ENCODE results near the gene NABP2.

Gene NABP2

DNA sequence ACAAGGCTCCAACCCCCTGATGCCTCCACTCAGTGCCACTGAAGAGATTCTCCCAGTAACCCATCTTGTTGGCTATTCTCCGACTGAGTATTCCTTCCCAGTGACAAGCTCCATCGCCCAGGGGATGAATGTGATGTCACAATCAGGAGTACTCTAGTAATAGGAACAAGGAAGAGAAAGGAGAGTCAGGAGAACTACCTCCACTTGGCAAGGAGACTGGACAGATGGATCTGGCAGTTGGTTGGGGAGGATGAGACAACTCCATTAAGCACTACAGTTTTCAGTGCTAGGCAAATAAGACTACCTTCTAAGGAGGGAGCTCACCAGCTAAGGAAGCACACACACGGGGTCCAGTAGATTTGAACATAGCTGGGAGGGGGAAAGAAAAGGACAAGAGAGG, 7.7 kb upstream of the NABP2 start:
- no peak for DNase-seq

- no peak for DNase-seq
Measured at GRCh38 chr12:56219840-56220239, 4.3 kb upstream of the NABP2 start.

GRCh38 chr12:56220611-56221231, 3.4 kb upstream of the NABP2 start:
- DNase-seq = peak; percentile 73 to 80

GRCh38 chr12:56221232-56221756, 2.8 kb upstream of the NABP2 start:
- DNase-seq = no peak

DNA sequence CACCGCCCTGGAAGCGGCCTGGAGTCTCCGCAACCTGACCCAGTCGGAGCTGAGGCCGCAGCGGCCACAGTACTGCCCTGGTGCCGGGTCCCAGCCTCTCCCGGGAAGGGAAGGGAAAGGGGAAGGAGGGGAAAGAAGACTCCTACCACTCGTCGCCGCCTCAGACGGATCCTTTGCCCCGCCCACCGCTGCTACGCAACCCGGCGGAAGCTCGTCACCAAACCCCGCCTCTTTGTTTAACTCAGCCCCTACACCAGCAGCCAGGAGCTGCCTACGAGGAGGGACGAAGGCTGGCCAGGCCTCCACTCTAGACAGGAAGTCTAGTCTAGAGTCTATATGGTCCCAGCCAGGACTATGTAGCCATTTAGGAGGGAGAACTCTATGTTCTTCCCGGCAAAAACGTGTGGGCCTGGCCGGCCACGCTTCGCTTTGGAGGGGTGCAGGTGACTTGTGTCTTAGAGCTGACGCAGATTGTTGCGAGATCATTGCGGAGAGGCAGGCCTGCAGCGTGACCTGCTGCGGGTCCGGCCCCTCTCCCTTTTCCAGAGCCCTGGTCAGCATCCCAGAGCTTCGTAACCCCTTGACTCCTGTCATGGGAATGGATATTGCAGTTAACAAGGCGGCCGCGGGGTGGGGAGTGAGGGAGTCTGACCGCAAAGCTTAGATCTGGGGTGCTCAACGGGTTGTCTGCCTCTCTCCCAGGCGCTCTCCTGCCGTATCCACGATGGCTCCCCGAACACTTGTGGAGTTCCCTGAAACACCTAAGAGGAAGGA, 2.2 kb upstream of the NABP2 start, which contains the start of gene RNF41:
Gene RNF41 (minus strand): TSS at position 166 of the 774 bp plus-strand sequence. CDS start 7,875 bp downstream, outside the sequence.
- peak; percentile 97 for DNase-seq

DNA sequence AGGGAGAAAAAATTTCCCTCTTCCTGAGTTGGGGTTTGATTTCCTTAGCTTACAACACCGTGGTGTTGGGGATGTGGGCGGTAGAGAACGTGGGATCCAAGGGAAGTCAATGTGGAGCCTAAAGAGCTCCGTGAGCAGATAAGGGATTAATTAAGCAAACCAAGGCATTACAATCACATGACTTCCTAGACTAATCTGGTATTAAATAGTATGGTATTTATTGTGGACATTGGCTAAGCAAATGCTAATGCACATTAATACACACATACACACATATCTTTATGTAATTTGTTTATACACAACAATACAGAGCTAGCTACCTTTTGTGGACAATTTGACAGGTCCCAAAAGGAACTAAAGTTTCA, 1.6 kb upstream of the NABP2 start:
- DNase-seq = peak in 1 of 2 experiments; percentile 39

DNA sequence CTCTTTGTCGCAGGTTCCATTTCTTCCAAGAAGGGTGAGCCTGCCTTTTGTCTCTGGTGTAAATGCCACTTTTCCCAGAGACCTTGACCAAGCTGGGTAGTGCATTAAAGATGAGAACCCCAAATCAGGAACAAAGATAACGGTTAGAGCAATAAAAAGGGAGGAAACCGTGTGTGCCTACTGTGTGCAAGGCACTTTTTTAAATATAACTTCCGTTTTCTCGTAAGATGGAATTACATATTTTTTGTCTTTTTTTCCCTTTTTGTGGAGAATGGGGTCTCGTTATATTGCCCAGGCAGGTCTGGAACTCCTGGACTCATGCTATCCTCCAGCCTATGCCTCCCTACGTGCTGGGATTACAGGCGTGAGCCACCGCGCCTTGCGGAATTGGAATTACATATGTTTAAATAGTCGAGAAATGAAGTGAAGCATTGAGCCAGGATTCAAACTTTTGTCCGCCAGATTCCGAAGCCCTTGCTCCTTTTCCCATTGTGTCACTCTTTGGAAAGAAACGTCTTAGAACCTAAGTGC, 506 bp upstream of the NABP2 start:
- DNase-seq = peak in 1 of 2 experiments; percentile 41

DNA sequence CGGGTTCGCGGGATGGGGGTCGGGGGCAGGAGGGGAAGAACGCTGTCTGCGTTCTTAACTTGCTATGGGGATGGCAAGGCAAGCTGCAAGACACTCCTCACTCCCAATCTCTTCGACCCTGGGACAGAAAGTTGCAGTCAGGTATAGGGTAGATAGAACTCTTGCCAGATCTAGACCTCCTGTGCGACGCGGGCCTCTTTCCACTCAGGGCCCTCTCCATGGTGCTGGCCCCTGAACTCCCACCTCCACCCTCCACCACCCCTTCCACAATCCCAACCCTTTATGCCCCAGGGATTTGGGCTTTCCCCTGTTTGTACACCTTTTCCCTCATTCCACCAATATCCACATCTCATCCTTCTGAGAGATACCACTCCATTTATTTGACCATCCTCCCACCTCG, 812 bp downstream of the NABP2 start:
- no peak for DNase-seq

DNA sequence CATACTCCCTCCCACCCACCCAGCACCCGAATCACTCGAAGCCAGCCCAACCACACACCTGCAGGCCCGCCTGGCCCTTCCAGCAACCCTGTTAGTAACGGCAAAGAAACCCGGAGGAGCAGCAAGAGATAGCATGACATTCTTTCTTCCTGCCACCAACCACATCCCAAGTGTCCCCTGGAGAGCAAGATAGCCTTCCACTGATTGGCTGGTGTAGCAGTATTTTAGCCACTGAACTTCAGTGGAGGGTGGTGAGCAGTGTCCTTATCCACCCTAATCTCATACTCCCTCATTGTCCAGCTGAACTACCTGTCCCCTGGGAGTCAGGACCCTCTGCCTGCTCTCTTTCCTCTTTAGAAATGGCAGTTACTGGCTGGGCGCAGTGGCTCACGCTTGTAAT, 4.9 kb downstream of the NABP2 start:
- no peak for DNase-seq

- peak in 1 of 2 experiments; percentile 14 for DNase-seq
Measured at GRCh38 chr12:56229916-56230431, 5.8 kb downstream of the NABP2 start, which contains the start of gene SLC39A5. Gene SLC39A5 (plus strand): TSS chr12:56230051. CDS start chr12:56231275, 1,224 bp downstream.

GRCh38 chr12:56230432-56231183, 6.5 kb downstream of the NABP2 start:
- no peak for DNase-seq

DNA sequence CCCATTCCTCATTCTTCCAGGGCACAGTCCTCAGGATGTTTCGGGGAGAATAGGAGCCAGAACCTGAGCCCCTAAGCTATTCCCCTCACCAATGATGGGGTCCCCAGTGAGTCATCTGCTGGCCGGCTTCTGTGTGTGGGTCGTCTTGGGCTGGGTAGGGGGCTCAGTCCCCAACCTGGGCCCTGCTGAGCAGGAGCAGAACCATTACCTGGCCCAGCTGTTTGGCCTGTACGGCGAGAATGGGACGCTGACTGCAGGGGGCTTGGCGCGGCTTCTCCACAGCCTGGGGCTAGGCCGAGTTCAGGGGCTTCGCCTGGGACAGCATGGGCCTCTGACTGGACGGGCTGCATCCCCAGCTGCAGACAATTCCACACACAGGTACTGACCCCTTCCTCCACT, 7.0 kb downstream of the NABP2 start:
- no peak for DNase-seq

DNA sequence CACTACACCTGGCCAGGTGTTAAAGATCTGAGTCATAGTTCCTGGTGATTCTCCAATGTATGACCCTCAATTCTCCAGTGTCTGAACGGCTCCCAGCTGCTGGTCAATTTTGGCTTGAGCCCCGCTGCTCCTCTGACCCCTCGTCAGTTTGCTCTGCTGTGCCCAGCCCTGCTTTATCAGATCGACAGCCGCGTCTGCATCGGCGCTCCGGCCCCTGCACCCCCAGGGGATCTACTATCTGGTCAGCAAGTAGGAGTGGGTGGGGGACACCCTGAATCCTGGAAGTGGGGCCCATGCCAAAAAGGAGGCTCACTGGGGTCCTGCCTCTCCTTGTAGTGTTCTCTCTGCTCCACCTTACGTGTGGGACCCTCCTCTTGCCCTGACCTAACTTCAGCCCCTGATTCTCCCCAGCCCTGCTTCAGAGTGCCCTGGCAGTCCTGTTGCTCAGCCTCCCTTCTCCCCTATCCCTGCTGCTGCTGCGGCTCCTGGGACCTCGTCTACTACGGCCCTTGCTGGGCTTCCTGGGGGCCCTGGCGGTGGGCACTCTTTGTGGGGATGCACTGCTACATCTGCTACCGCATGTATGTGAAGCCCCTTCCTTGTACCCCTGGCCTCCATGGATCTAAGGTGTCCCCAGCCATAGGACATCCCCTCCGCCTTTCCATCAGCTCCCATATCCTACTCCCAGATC, 10.7 kb downstream of the NABP2 start:
- no peak for DNase-seq

DNA sequence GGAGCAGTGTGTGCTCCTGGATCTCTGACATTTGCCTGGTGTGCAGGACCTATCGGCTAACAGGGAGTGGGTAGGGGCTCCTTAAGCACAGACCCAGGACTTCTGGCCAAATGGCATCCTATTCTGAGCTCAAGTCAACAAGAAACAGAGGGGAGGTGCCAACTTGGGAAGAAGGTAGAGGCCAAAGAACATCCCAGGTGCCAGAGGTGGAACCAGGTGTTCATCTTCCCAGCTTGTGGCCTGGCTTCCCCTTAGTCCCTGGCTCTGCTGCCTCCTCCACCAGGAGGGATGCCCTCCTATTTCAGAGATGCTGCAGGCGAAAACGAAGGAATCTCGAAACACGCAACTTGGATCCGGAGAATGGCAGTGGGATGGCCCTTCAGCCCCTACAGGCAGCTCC, 11.9 kb downstream of the NABP2 start:
- DNase-seq = no peak

DNA sequence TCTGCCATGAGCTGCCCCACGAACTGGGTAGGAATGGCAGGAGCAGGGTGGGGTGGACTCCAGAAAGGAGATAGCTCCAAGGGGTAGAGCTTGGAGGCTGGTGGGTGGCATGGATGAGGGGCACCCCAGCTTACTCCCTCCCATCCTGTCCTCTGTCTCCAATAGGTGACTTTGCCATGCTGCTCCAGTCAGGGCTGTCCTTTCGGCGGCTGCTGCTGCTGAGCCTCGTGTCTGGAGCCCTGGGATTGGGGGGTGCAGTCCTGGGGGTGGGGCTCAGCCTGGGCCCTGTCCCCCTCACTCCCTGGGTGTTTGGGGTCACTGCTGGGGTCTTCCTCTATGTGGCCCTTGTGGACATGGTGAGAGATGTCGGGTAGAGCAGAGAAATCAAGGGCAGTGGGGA, 12.8 kb downstream of the NABP2 start:
- no peak for DNase-seq

DNA sequence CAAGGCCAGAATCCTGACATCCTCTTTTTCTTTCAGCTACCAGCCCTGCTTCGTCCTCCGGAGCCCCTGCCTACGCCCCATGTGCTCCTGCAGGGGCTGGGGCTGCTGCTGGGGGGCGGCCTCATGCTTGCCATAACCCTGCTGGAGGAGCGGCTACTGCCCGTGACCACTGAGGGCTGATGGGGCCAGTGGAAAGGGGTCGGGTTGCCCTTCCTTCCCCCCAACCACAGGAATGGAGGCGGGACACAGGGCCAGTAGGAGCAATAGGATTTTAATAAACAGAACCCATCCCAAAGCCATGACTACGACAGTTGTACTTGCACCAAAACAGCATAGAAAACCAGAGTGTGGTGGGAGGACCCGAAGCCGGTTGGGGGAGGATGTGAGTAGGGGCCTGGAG, 13.4 kb downstream of the NABP2 start:
- DNase-seq = no peak

DNA sequence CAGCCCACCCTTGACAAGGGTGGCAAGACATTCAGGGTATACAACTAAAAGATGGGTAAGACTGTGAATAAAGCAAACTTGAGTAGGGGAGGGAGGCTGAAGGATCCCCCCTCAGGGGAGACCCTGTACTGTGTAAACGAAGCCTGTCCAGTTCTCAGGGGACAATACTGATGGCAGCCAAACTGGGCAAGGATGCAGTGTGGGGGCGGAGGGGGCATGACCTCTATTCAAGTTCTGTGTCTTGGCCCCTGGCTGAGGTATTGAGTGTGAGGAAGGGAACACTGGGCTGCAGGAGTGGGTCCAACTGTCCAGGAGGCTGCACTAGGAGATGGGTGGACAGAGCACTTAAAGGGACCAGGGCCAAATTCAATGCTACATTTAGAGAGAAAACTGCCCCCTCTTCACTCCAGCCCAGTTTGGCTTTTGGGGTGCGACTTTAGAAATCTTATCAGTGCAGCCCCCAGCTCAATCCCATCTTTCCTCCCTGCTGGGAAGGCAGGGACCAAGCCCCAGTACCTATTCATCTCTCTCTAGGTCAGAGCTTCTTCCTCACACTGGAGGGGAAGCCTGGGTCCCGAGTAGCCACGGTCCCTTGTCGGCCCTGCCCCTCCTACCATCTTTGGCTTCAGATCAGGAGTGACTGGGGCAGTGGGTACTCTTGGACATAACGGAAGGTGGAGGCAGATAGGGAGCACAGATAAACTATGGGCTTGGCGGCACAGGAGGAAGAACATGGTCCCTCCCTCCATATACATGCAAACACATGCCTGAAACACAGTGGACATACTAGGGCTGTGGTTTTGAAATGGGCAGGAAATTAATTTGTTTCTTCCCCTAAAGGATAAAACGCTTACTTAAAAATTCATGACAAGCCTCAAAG, 17.5 kb downstream of the NABP2 start:
- DNase-seq = no peak

- no peak for DNase-seq
Measured at GRCh38 chr12:56242986-56243385, 18.8 kb downstream of the NABP2 start.

- no peak for DNase-seq
Measured at GRCh38 chr12:56243731-56244181, 19.6 kb downstream of the NABP2 start.

GRCh38 chr12:56244494-56244893, 20.4 kb downstream of the NABP2 start:
- no peak for DNase-seq

DNA sequence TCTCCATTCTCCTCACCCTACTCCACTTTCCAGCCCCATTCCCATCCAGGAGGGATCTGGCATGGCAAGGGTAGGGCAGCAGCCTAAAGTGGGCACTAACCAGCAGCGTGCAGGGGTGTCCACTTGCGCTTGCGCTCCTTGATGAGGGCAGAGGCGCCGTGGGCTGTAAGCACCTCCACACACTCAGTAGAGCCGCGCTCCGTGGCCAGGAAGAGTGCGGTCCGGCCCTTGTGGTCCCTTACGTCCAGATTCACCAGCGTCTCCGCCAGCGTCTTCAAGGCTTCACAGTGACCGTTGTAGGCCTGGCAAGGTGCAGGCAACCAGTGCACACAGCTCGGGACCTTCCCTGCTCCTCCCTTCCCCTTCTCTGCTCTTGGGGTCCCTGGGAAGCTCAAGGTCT, 23.8 kb downstream of the NABP2 start:
- no peak for DNase-seq
